Prostate gland (tissue), 2 donors: ENCODE results near the gene GFRA4. TPM values are rescaled to one million over a fixed set of nuclear protein-coding genes. Genes with fewer than 3 reads are reported as not detected.

ENCODE experiments used
- DNase-seq: peaks from one replicate; pipeline ENCODE4 v3.0.0-alpha.2; 2019; ENCODE audit warnings: low spot score
- H3K27ac ChIP-seq, 2 donors: fragments of 200-600 bp; sonication (generic); 2 replicates each; pipeline ENCODE4 v1.5.1; 2017 to 2019
- H3K27me3 ChIP-seq: fragments of 200-600 bp; sonication (generic); replicated peaks from 2 replicates; pipeline ENCODE4 v1.5.1; 2019; ENCODE audit not compliant: insufficient read depth
- H3K36me3 ChIP-seq, 2 donors: fragments of 200-600 bp; sonication (generic); 1 replicate in 1 of 2; 2 replicates in 1 of 2; pipeline versions ENCODE4 v1.5.1 to v1.8.1; 2017 to 2019
- H3K4me1 ChIP-seq: fragments of 200-600 bp; sonication (generic); replicated peaks from 2 replicates; pipeline ENCODE4 v1.5.1; 2019
- H3K4me3 ChIP-seq, 2 donors: fragments of 200-600 bp; sonication (generic); 2 replicates each; pipeline ENCODE4 v1.5.1; 2017 to 2019
- H3K9me3 ChIP-seq: fragments of 200-600 bp; sonication (generic); 2 replicates; pipeline ENCODE4 v1.5.1; 2017
- CTCF ChIP-seq, 4 experiments: fragments of 200-600 bp in 2 of 4; fragments of 450-650 bp in 2 of 4; sonication (generic) in 2 of 4; IDR thresholded peaks; 1 replicate in 3 of 4; 2 replicates in 1 of 4; pipeline ENCODE4 v1.5.1; 2016 to 2019; ENCODE audit warnings: antibody characterized with exemption in 4 of 4, mild to moderate bottlenecking in 2 of 4, moderate library complexity in 2 of 4
- POLR2A ChIP-seq: fragments of 450-650 bp; IDR thresholded peaks from one replicate; pipeline ENCODE4 v1.6.1; 2016; ENCODE audit warnings: antibody characterized with exemption, mild to moderate bottlenecking
- POLR2AphosphoS5 ChIP-seq: sonication (generic); formaldehyde crosslinking; IDR thresholded peaks from one replicate; pipeline ENCODE4 v1.6.1; 2017; ENCODE audit warnings: antibody characterized with exemption
- WGBS: methylation state at CpG from one replicate; pipeline ENCODE4 v1.1.5; 2018; 5-methylcytosine and 5-hydroxymethylcytosine counted together
- intact Hi-C: fragments of 100-400 bp; cut with DNase I; formaldehyde crosslinking; loops from one replicate; pipeline ENCODE4 v1.14.2; 2022
- total RNA-seq, 2 donors: library from RNA; depleted of rRNA; stranded (reverse); fragments of >200 nt; gene quantifications; one replicate each; pipeline ENCODE4 v1.1.0, GENCODE V29; 2016

The GFRA4 gene
- total RNA-seq, 2 donors from 2014 or later = not detected

GRCh38 chr20:3705491-3705969 is 42.3 kb upstream of the GFRA4 start:
- no peak for DNase-seq
- TF ChIP-seq CTCF (IDR thresholded peaks at IDR 0.05) (no peak), POLR2AphosphoS5 (no peak), POLR2A (no peak)
- intact Hi-C loops = no loop called here
- 90% methylated on average over 14 of the region's 14 CpGs for WGBS
- Histone ChIP-seq H3K27ac (no peak overlapping the region), H3K9me3 (no peaks in the 10 kb centered on the region), H3K4me3 (no peak overlapping the region), H3K27me3 (no peaks in the 10 kb centered on the region), H3K36me3 (no peaks in the 10 kb centered on the region), H3K4me1 (no peaks in the 10 kb centered on the region)

DNA sequence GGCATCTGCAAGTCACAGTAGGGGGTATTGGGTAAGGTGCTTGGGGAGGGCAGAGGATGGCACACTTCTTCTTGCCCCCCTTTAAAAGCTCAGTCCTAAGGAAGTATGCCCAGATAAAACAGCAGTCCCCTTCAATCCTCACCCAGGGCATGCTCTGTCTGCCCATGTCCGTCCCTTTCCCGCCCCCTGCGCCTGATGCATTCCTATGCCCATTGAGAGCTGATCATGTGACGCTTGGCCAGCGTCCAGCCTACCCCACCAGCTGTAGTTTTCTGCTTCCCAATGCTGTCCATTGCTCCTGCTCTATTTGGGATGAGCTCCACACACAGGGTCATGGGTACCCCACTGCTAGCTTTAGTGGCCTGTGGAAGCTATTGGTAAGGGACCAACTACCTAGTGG is 40.9 kb upstream of the GFRA4 start:
- Histone ChIP-seq H3K27ac (no peak overlapping the region), H3K4me3 (no peak overlapping the region), H3K4me1 (no peaks in the 10 kb centered on the region), H3K27me3 (no peaks in the 10 kb centered on the region), H3K36me3 (no peaks in the 10 kb centered on the region), H3K9me3 (no peaks in the 10 kb centered on the region)
- intact Hi-C loops = no loop called here
- WGBS = 86% methylated on average over 5 of the region's 5 CpGs
- no peak for TF ChIP-seq CTCF (IDR thresholded peaks at IDR 0.05)
- no peak for TF ChIP-seq POLR2AphosphoS5
- no peak for TF ChIP-seq POLR2A
- DNase-seq = no peak

DNA sequence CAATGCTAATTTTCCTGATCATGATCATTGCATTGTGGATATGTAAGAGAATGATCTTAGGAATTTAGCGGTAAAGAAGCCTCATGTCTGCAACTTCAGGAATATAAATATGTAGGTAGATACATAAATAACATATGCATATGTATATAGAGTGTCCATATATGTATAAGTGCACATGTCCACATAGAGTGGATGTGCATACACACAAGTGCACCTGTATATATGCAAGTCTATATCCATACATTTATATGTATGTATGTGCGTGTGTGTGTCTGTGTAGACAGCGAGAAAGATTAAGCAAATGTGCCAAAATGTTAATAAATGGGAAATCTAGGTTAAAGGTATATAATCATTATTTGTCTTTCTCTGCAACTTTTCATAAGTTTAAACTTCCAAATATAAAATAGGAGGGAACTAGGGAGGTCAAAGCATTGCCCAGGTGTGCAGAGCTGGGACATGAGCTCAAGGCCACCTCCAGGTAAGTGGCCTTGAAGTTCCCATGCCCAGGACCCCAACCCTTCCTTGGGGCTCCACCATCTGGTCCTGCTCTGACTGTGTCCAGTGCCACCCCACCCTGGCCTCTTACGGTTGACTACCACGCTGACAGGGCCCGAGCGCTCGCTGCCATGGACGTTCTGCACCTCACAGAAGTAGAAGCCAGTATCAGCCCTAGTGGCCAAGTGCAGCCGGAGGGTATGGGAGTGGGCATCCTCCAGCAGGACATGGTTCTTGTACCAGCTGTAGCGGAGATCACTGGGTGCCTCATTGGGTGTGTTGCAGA is 39.6 kb upstream of the GFRA4 start:
- no peak for TF ChIP-seq POLR2A
- TF ChIP-seq CTCF (IDR thresholded peaks at IDR 0.05) = no peak
- TF ChIP-seq POLR2AphosphoS5 = no peak
- Histone ChIP-seq H3K27ac (no peak overlapping the region), H3K9me3 (no peaks in the 10 kb centered on the region), H3K36me3 (no peaks in the 10 kb centered on the region), H3K27me3 (no peaks in the 10 kb centered on the region), H3K4me3 (no peak overlapping the region), H3K4me1 (no peaks in the 10 kb centered on the region)
- WGBS = 95% methylated on average over 10 of the region's 11 CpGs
- intact Hi-C loops = no loop called here
- DNase-seq = no peak

GRCh38 chr20:3701061-3701998 is 38.1 kb upstream of the GFRA4 start:
- Histone ChIP-seq H3K27me3 (no peaks in the 10 kb centered on the region), H3K36me3 (no peaks in the 10 kb centered on the region), H3K9me3 (no peaks in the 10 kb centered on the region), H3K27ac (no peak overlapping the region), H3K4me1 (no peaks in the 10 kb centered on the region), H3K4me3 (no peak overlapping the region)
- DNase-seq = no peak
- intact Hi-C loops = no loop called here
- 81% methylated on average over 13 of the region's 13 CpGs for WGBS
- TF ChIP-seq POLR2A (no peak), CTCF (IDR thresholded peaks at IDR 0.05) (no peak), POLR2AphosphoS5 (no peak)
